Neuronal stem cell (in vitro differentiated cells): ENCODE data around the gene CPLANE2.
"Not testable (repeated sequence)": the region's sequence is repeated elsewhere in the genome, so short reads cannot be mapped to it uniquely, and the experiment has no call there.

Experiments
- DNase-seq: peaks from one replicate; pipeline ENCODE4 v3.0.0-alpha.2; 2013; ENCODE audit warnings: low spot score
- H2AFZ ChIP-seq: one replicate; pipeline ENCODE4 v1.6.1; 2013; ENCODE audit warnings: mild to moderate bottlenecking, low read length, inconsistent platforms
- H2AK5ac ChIP-seq: 2 replicates; pipeline ENCODE4 v1.6.1; 2013; ENCODE audit warnings: low read depth, mild to moderate bottlenecking, inconsistent platforms, low read length, moderate library complexity, mixed read lengths
- H2BK120ac ChIP-seq: 2 replicates; pipeline ENCODE4 v1.6.1; 2013; ENCODE audit warnings: low read depth, mild to moderate bottlenecking, inconsistent platforms, low read length, moderate library complexity, mixed read lengths
- H2BK12ac ChIP-seq: one replicate; pipeline ENCODE4 v1.6.1; 2013; ENCODE audit warnings: low read length, inconsistent platforms
- H2BK15ac ChIP-seq: 2 replicates; pipeline ENCODE4 v1.6.1; 2013; ENCODE audit warnings: mild to moderate bottlenecking, low read length, inconsistent platforms, mixed read lengths
- H2BK5ac ChIP-seq: one replicate; pipeline ENCODE4 v1.6.1; 2013; ENCODE audit warnings: inconsistent platforms, mild to moderate bottlenecking, low read length, moderate library complexity
- H3K14ac ChIP-seq: one replicate; pipeline ENCODE4 v1.6.1; 2013; ENCODE audit warnings: low read length, inconsistent platforms
- H3K18ac ChIP-seq: 2 replicates; pipeline ENCODE4 v1.6.1; 2013; ENCODE audit warnings: low read length, inconsistent platforms
- H3K23ac ChIP-seq: 2 replicates; pipeline ENCODE4 v1.6.1; 2013; ENCODE audit warnings: low read depth, mild to moderate bottlenecking, mixed read lengths, low read length, inconsistent platforms; ENCODE audit not compliant: poor library complexity
- H3K27ac ChIP-seq: replicated peaks from 3 replicates; pipeline ENCODE4 v1.5.1; 2013; ENCODE audit warnings: low read length, inconsistent platforms
- H3K27me3 ChIP-seq, 3 experiments: 2 replicates each; pipeline ENCODE4 v1.6.1; 2013; ENCODE audit warnings: low read length in 3 of 3, mild to moderate bottlenecking in 2 of 3, inconsistent platforms in 1 of 3, low read depth in 1 of 3, mixed read lengths in 1 of 3, moderate library complexity in 1 of 3; ENCODE audit not compliant: control insufficient read depth in 3 of 3, insufficient read depth in 3 of 3
- H3K36me3 ChIP-seq, 2 donors: replicated peaks in 1 of 2; 2 replicates each; pipeline ENCODE4 v1.6.1; 2013; ENCODE audit warnings: low read length in 2 of 2; ENCODE audit not compliant: control insufficient read depth in 2 of 2, insufficient read depth in 2 of 2
- H3K4ac ChIP-seq: 2 replicates; pipeline ENCODE4 v1.6.1; 2013; ENCODE audit warnings: inconsistent platforms, mild to moderate bottlenecking, low read length, moderate library complexity
- H3K4me1 ChIP-seq, 2 donors: 1 replicate in 1 of 2; 2 replicates in 1 of 2; pipeline ENCODE4 v1.6.1; 2013; ENCODE audit warnings: low read length in 2 of 2, low read depth in 1 of 2; ENCODE audit not compliant: control insufficient read depth in 2 of 2, insufficient read depth in 1 of 2
- H3K4me2 ChIP-seq: one replicate; pipeline ENCODE4 v1.6.1; 2013; ENCODE audit warnings: mild to moderate bottlenecking, low read length, inconsistent platforms; ENCODE audit not compliant: insufficient read depth, poor library complexity, severe bottlenecking
- H3K4me3 ChIP-seq, 2 donors: 2 replicates each; pipeline ENCODE4 v1.5.1; 2013; ENCODE audit warnings: low read length in 2 of 2, mild to moderate bottlenecking in 2 of 2, inconsistent platforms in 1 of 2, moderate library complexity in 1 of 2
- H3K79me1 ChIP-seq: one replicate; pipeline ENCODE4 v1.6.1; 2013; ENCODE audit warnings: low read depth, mild to moderate bottlenecking, inconsistent platforms, low read length, moderate library complexity
- H3K9ac ChIP-seq: one replicate; pipeline ENCODE4 v1.6.1; 2013; ENCODE audit warnings: mild to moderate bottlenecking, low read depth, low read length, inconsistent platforms; ENCODE audit not compliant: poor library complexity
- H3K9me3 ChIP-seq, 2 donors: replicated peaks in 1 of 2; 2 replicates each; pipeline versions ENCODE3 to v1.6.1; 2013; ENCODE audit warnings: low read length in 2 of 2, mild to moderate bottlenecking in 2 of 2, inconsistent platforms in 1 of 2, low read depth in 1 of 2, mixed read lengths in 1 of 2, moderate library complexity in 1 of 2; ENCODE audit not compliant: control insufficient read depth in 2 of 2, insufficient read depth in 1 of 2
- H4K8ac ChIP-seq: one replicate; pipeline ENCODE4 v1.6.1; 2013; ENCODE audit warnings: low read depth, mild to moderate bottlenecking, inconsistent platforms, low read length, moderate library complexity
- H4K91ac ChIP-seq: one replicate; pipeline ENCODE4 v1.6.1; 2013; ENCODE audit warnings: low read length, low read depth, mild to moderate bottlenecking, inconsistent platforms; ENCODE audit not compliant: poor library complexity
- WGBS, 2 donors: extraction: QIAGEN DNeasy Blood & Tissue Kit; methylation state at CpG; one replicate each; pipeline ENCODE4 v1.1.7; 2013; ENCODE audit warnings: missing lambda C conversion rate in 2 of 2, mixed read lengths in 1 of 2; ENCODE audit not compliant: insufficient read length in 2 of 2, insufficient replicate concordance in 1 of 2; ENCODE audit errors: extremely low coverage in 2 of 2; 5-methylcytosine and 5-hydroxymethylcytosine counted together

Gene CPLANE2

GRCh38 chr1:16246239-16246638, 9.3 kb upstream of the CPLANE2 start:
- not testable (repeated sequence) for H3K27me3 ChIP-seq, H2BK15ac ChIP-seq, H3K18ac ChIP-seq, H3K4ac ChIP-seq, H2AK5ac ChIP-seq, DNase-seq, H3K4me1 ChIP-seq, H3K4me2 ChIP-seq, H3K9me3 ChIP-seq, H3K14ac ChIP-seq, H3K27ac ChIP-seq, H3K23ac ChIP-seq, H3K4me3 ChIP-seq, H4K8ac ChIP-seq, H3K79me1 ChIP-seq, H4K91ac ChIP-seq, H2BK120ac ChIP-seq, H2BK5ac ChIP-seq, H3K9ac ChIP-seq, H2AFZ ChIP-seq, H2BK12ac ChIP-seq
- H3K36me3 ChIP-seq: peaks cover 11 to 54% of the 10 kb centered on the region in 2 donors
- no CpG with 5 or more reads among the region's 1 CpG for WGBS, 2 donors

DNA sequence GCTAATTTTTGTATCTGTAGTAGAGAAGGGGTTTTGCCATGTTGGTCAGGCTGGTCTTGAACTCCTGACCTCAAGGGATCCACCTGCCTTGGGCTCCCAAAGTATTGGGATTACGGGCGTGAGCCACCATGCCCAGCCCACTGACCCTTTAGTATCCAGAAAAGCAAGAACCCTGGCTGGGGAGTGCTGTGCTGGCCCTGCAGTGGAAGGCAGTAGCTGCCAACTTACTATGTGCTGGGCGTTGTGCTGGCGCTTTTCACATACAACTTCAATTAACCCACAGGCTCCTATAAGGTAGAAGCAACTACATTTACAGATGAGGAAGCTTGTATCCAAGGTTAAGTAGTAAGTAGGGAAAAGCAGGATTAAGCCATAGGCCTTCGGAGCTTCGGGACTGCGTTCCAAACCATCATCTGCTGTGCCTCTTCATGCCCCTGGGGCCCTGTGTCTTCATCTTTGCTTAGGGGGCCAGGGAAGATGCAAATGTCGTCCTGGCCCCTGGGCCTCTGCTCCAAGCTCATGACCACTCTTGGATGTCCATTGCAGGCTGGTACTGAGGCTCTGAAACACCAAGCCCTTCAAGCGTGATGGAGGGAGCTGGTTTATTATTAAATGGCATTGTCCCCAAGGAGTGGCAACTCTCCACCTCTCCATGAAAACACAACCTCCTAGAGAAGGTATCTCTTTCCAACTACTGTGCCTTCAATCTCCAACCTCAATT, 8.7 kb upstream of the CPLANE2 start:
- peaks cover 5 to 48% of the 10 kb centered on the region in 2 donors for H3K36me3 ChIP-seq
- H2AFZ ChIP-seq: no peak overlapping the region
- H3K23ac ChIP-seq: no peak overlapping the region
- H3K4me2 ChIP-seq: no peak overlapping the region
- no peak overlapping the region for H2BK15ac ChIP-seq
- H3K4me3 ChIP-seq: no peak overlapping the region
- H2AK5ac ChIP-seq: no peak overlapping the region
- no peak overlapping the region for H2BK120ac ChIP-seq
- H3K27ac ChIP-seq: no peak overlapping the region
- no peak overlapping the region for H2BK5ac ChIP-seq
- H3K9me3 ChIP-seq: no peaks in the 10 kb centered on the region
- H3K4me1 ChIP-seq: peaks cover 3 to 8% of the 10 kb centered on the region in 2 donors
- H3K79me1 ChIP-seq: no peaks in the 10 kb centered on the region
- H2BK12ac ChIP-seq: no peak overlapping the region
- H3K27me3 ChIP-seq: no peaks in the 10 kb centered on the region
- H4K91ac ChIP-seq: no peak overlapping the region
- no peak overlapping the region for H3K14ac ChIP-seq
- H3K9ac ChIP-seq: no peak overlapping the region
- no CpG with 5 or more reads among the region's 9 CpGs for WGBS, 2 donors
- no peak overlapping the region for H4K8ac ChIP-seq
- DNase-seq: no peak
- H3K4ac ChIP-seq: no peak overlapping the region
- no peak overlapping the region for H3K18ac ChIP-seq

GRCh38 chr1:16244650-16245285, 7.8 kb upstream of the CPLANE2 start:
- Histone ChIP-seq H3K27me3 (no peaks in the 10 kb centered on the region), H2BK5ac (no peak overlapping the region), H3K18ac (no peak overlapping the region), H3K4me2 (no peak overlapping the region), H3K4ac (no peak overlapping the region), H4K8ac (no peak overlapping the region), H2AFZ (no peak overlapping the region), H3K4me3 (no peak overlapping the region), H2AK5ac (no peak overlapping the region), H3K27ac (no peak overlapping the region), H3K9ac (no peak overlapping the region), H3K4me1 (peaks cover 3 to 8% of the 10 kb centered on the region in 2 donors), H3K9me3 (no peaks in the 10 kb centered on the region), H3K14ac (no peak overlapping the region), H4K91ac (no peak overlapping the region), H3K36me3 (peaks cover 4 to 40% of the 10 kb centered on the region in 2 donors), H2BK15ac (no peak overlapping the region), H2BK12ac (no peak overlapping the region), H3K23ac (no peak overlapping the region), H3K79me1 (no peaks in the 10 kb centered on the region), H2BK120ac (no peak overlapping the region)
- no CpG with 5 or more reads among the region's 8 CpGs for WGBS, 2 donors
- DNase-seq: no peak

DNA sequence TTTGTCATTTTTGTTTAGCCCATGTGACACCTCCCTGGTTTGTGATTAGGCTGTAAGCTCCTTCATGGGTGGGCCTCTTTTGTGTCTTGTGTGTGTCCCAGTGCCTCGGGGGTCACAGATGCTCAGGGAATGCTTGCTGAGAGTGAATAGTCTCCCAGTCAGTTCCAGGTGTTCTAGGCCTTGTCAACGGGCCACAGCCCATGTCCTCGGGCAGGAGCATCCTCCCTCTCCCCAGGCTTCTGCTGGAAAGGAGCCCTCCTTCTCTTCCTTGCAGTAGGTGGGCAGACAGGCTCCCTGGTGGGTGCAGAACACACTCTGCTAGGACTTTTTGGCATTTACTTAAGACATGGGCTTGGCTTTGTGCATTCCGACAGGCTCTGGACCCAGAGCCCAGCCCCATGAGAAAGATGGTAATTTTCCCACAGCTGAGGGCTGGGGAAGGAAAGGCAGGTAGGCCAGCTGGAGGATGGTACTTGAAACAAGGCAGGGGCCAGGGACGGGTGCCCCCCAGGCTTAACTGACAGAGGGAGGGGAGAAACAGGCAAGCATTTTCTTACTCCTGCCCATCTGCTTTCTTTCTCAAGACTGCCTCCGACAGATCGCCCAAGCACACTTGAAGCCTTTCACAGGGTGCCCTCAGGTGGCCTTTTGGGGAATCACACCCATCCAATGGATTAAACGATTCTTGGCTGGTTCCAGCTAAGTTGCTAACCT, 7.1 kb upstream of the CPLANE2 start:
- Histone ChIP-seq H3K36me3 (peaks cover 4 to 33% of the 10 kb centered on the region in 2 donors), H2AK5ac (no peak overlapping the region), H2BK5ac (no peak overlapping the region), H3K79me1 (no peaks in the 10 kb centered on the region), H3K23ac (no peak overlapping the region), H3K4me2 (no peak overlapping the region), H2BK15ac (peak overlapping the region; percentile 18), H3K27me3 (no peaks in the 10 kb centered on the region), H2BK120ac (no peak overlapping the region), H3K4me3 (no peak overlapping the region), H2AFZ (peak overlapping the region; percentile 57), H3K9ac (no peak overlapping the region), H3K27ac (no peak overlapping the region), H3K18ac (no peak overlapping the region), H3K4ac (no peak overlapping the region), H4K8ac (no peak overlapping the region), H3K9me3 (no peaks in the 10 kb centered on the region), H3K4me1 (peaks cover 3 to 8% of the 10 kb centered on the region in 2 donors), H2BK12ac (no peak overlapping the region), H3K14ac (no peak overlapping the region), H4K91ac (no peak overlapping the region)
- no CpG with 5 or more reads among the region's 8 CpGs for WGBS, 2 donors
- peak; percentile 80 for DNase-seq
